ENCODE measurements around the gene SLC6A13. TPM values are rescaled to one million over a fixed set of nuclear protein-coding genes. Genes with fewer than 3 reads are reported as not detected.

The SLC6A13 gene
- total and polyA plus RNA-seq, 2 donors (not counting 3 experiments of a cell fraction or from before 2014, with no cell fraction given): 0.14 TPM; not detected in 1

DNA sequence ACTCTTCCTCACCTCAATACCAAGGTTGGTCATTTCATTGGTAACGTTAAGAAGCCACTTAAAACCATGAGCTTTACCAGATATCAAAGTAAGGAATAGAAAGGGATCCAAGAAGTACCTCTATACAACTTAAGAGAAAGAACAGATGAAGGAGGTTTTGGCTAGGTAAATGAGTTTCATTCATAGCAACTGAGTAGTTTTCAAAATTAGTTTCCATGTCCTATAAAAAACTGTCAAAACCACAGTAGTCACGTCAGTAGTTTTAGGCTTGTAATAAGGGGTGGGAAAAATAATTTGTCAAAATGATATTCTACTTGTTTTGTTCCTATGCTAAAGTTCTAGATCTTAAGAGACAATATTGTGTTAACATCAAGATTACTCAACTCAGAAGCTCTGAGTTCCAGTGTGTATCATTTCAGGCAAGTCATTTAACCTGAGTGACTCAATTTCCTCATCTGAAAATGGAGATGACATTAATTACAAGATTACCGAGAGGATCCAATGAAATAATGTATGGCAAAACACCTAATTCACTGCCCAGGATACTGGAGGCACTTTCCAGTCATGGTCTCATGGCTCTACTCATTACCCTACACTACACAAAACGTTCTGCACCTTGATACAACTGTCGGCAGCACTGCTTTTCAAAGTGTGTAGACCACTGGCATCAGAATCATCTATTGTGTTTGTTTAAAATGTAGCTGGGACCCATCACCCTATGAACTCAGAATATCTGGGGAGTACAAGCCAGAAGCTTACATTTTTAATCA, 24.1 kb upstream of the SLC6A13 start:
- no peak for DNase-seq (ENCODE audit: low read depth, low spot score)
- H3K36me3 ChIP-seq (ENCODE audit: control insufficient read depth in 2 of 2, extremely low read depth in 1 of 2, insufficient read depth in 2 of 2, low read length in 2 of 2): peaks cover 9 to 14% of the 10 kb centered on the region in 2 experiments
- FAIRE-seq: no peak
- intact Hi-C loops (cut with micrococcal nuclease) (no loop called here), dilution Hi-C loops (cut with MboI; ENCODE audit: extremely low pct_ligation_motif_present, low sequenced_read_pairs) (no loop called here)
- POLR2A ChIA-PET: interaction anchor here (0.7 kb wide), 1 partner anchor 409 kb away, joined by 4 read pairs; no protein-coding TSS in a partner anchor
- no peaks in the 10 kb centered on the region for H3K27me3 ChIP-seq (ENCODE audit: control insufficient read depth in 2 of 2, insufficient read depth in 2 of 2, low read length in 2 of 2)
- CTCF ChIA-PET: interaction anchor here (0.9 kb wide), 1 partner anchor 65 kb away, joined by 3 read pairs; no protein-coding TSS in a partner anchor
- H3K9me3 ChIP-seq (replicated peaks; ENCODE audit: control insufficient read depth, insufficient read depth, low read length): no peaks in the 10 kb centered on the region
- no peaks in the 10 kb centered on the region for H3K4me1 ChIP-seq (ENCODE audit: control insufficient read depth, extremely low read depth, insufficient read depth, low read length)
- no peak overlapping the region for H3K4me3 ChIP-seq (replicated peaks in 1 of 3; ENCODE audit: insufficient read depth in 1 of 3, low read depth in 1 of 3, low read length in 3 of 3)
- H3K79me2 ChIP-seq (ENCODE audit: control insufficient read depth, insufficient read depth, low read length): peaks cover 3% of the 10 kb centered on the region
- H3K9ac ChIP-seq (replicated peaks; ENCODE audit: extremely low read depth, insufficient read depth, low read length): no peak overlapping the region
- H2AFZ ChIP-seq (ENCODE audit: low read depth, low read length): no peak overlapping the region
- TF ChIP-seq FOS (IDR thresholded peaks at IDR 0.05; ENCODE audit: borderline replicate concordance, insufficient read depth, low read length) (no peak), POLR2A (IDR thresholded peaks at IDR 0.05; ENCODE audit: low read depth, low read length) (no peak)
- no peaks in the 10 kb centered on the region for H4K20me1 ChIP-seq (replicated peaks; ENCODE audit: control insufficient read depth, extremely low read depth, insufficient read depth, low read length)
- H3K9me1 ChIP-seq (replicated peaks; ENCODE audit: control insufficient read depth, extremely low read depth, insufficient read depth, low read length): no peaks in the 10 kb centered on the region
- no TSS peak for BruUV-seq (replicated peaks)
- no peak overlapping the region for H3K27ac ChIP-seq (ENCODE audit: insufficient read depth, low read depth, low read length)
- H3K4me2 ChIP-seq (ENCODE audit: insufficient read depth, low read length): no peak overlapping the region

DNA sequence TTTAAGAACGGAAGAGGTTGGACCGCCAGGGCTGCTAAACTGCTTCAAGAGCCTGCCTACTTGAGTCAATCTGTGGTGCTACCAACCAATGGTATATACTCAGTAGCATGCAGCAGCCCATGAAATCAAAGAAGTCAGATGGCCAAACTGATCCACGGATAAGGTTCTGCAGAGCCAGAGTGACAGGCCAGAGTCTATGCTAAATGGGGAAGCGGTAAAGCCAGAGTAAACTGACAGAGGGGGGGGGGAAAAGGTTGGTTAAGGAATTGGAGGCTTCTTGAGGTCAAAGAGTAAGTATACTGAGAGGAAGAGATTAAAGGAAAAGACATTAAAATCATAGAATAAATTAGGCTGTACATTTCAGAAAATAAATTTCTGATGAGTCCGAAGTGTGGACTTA, 15.4 kb upstream of the SLC6A13 start:
- no peak overlapping the region for H3K4me3 ChIP-seq (replicated peaks in 1 of 3; ENCODE audit: insufficient read depth in 1 of 3, low read depth in 1 of 3, low read length in 3 of 3)
- no peaks in the 10 kb centered on the region for H3K9me3 ChIP-seq (replicated peaks; ENCODE audit: control insufficient read depth, insufficient read depth, low read length)
- dilution Hi-C loops (cut with MboI; ENCODE audit: extremely low pct_ligation_motif_present, low sequenced_read_pairs): no loop called here
- H3K27ac ChIP-seq (ENCODE audit: insufficient read depth, low read depth, low read length): no peak overlapping the region
- BruUV-seq (replicated peaks): no TSS peak
- peaks cover 4% of the 10 kb centered on the region for H4K20me1 ChIP-seq (replicated peaks; ENCODE audit: control insufficient read depth, extremely low read depth, insufficient read depth, low read length)
- FAIRE-seq: no peak
- no peaks in the 10 kb centered on the region for H3K27me3 ChIP-seq (ENCODE audit: control insufficient read depth in 2 of 2, insufficient read depth in 2 of 2, low read length in 2 of 2)
- POLR2A ChIA-PET: no interaction called here
- no peaks in the 10 kb centered on the region for H3K79me2 ChIP-seq (ENCODE audit: control insufficient read depth, insufficient read depth, low read length)
- no peaks in the 10 kb centered on the region for H3K4me1 ChIP-seq (ENCODE audit: control insufficient read depth, extremely low read depth, insufficient read depth, low read length)
- CTCF ChIA-PET: no interaction called here
- no peak for DNase-seq (ENCODE audit: low read depth, low spot score)
- H3K9me1 ChIP-seq (replicated peaks; ENCODE audit: control insufficient read depth, extremely low read depth, insufficient read depth, low read length): no peaks in the 10 kb centered on the region
- intact Hi-C loops (cut with micrococcal nuclease): no loop called here
- H3K36me3 ChIP-seq (ENCODE audit: control insufficient read depth in 2 of 2, extremely low read depth in 1 of 2, insufficient read depth in 2 of 2, low read length in 2 of 2): peaks cover 0 to 3% of the 10 kb centered on the region in 2 experiments
- H2AFZ ChIP-seq (ENCODE audit: low read depth, low read length): no peak overlapping the region
- TF ChIP-seq, protein P1, sequence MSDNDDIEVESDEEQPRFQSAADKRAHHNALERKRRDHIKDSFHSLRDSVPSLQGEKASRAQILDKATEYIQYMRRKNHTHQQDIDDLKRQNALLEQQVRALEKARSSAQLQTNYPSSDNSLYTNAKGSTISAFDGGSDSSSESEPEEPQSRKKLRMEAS (IDR thresholded peaks at IDR 0.05; ENCODE audit: insufficient read depth, insufficient read length): no peak
- TF ChIP-seq FOS (IDR thresholded peaks at IDR 0.05; ENCODE audit: borderline replicate concordance, insufficient read depth, low read length) (no peak), POLR2A (IDR thresholded peaks at IDR 0.05; ENCODE audit: low read depth, low read length) (no peak), JUN (IDR thresholded peaks at IDR 0.05; ENCODE audit: borderline replicate concordance, insufficient read depth, insufficient read length, low read depth) (no peak), MYC (IDR thresholded peaks at IDR 0.05; ENCODE audit: low read depth, low read length) (no peak), GATA2 (IDR thresholded peaks at IDR 0.05; ENCODE audit: insufficient read depth, insufficient read length, low read depth, low read length) (no peak)
- no peak overlapping the region for H3K4me2 ChIP-seq (ENCODE audit: insufficient read depth, low read length)
- no peak overlapping the region for H3K9ac ChIP-seq (replicated peaks; ENCODE audit: extremely low read depth, insufficient read depth, low read length)

All from endothelial cell of umbilical vein (primary cell).